Colonic mucosa (tissue), 4 donors: Measurements from ENCODE around the gene ATAD2B. TPM values are rescaled to one million over a fixed set of nuclear protein-coding genes. Genes with fewer than 3 reads are reported as not detected.

ENCODE experiments used
- DNase-seq: peaks from one replicate; pipeline ENCODE4 v3.0.0-alpha.2; 2020
- H3K27ac ChIP-seq: fragments of 200-600 bp; one replicate; pipeline ENCODE4 v1.8.0; 2021
- H3K27me3 ChIP-seq: fragments of 200-600 bp; one replicate; pipeline ENCODE4 v1.8.0; 2021
- H3K36me3 ChIP-seq: fragments of 200-600 bp; one replicate; pipeline ENCODE4 v1.8.0; 2021
- H3K4me1 ChIP-seq: fragments of 200-600 bp; one replicate; pipeline ENCODE4 v1.8.0; 2021; ENCODE audit warnings: mild to moderate bottlenecking
- H3K4me3 ChIP-seq: fragments of 200-600 bp; one replicate; pipeline ENCODE4 v1.8.0; 2021
- H3K9ac ChIP-seq, 2 donors: one replicate each; pipeline ENCODE4 v1.7.0; 2013; ENCODE audit warnings: control low read depth in 2 of 2, low read depth in 2 of 2, low read length in 2 of 2
- H3K9me3 ChIP-seq: fragments of 200-600 bp; one replicate; pipeline ENCODE4 v1.8.0; 2021
- intact Hi-C: fragments of 100-400 bp; cut with DNase I; formaldehyde crosslinking; loops from one replicate; pipeline ENCODE4 v1.14.1; 2022
- total RNA-seq, 2 donors: library from RNA; stranded (reverse); fragmentation: NEBNext Ultra II Directional in 1 of 2; extraction: Animal tissue kit (Norgen Biotek cat#: 25700) in 1 of 2; gene quantifications; one replicate each; pipeline ENCODE4 v1.2.1, GENCODE V29; 2021
- TF ChIP-seq, protein P1 (sequence below): fragments of 200-600 bp; IDR thresholded peaks from one replicate; pipeline ENCODE4 v1.8.0; 2022; ENCODE audit warnings: antibody characterized with exemption, mild to moderate bottlenecking
- donor health status: healthy.
- donor health status: DM: no; HTN: no; CAD: no.
- donor health status: DM: no; HTN: no; CAD: no.

ATAD2B gene
- total RNA-seq, 2 donors from 2014 or later, result 19.2 to 21.7 TPM

GRCh38 chr2:23827287-23827686 is 99.6 kb downstream of the ATAD2B start:
- intact Hi-C loops, result loop anchor here (10.0 kb wide), 1 partner anchor 338 kb away; no protein-coding TSS in a partner anchor
- TF ChIP-seq, protein P1, sequence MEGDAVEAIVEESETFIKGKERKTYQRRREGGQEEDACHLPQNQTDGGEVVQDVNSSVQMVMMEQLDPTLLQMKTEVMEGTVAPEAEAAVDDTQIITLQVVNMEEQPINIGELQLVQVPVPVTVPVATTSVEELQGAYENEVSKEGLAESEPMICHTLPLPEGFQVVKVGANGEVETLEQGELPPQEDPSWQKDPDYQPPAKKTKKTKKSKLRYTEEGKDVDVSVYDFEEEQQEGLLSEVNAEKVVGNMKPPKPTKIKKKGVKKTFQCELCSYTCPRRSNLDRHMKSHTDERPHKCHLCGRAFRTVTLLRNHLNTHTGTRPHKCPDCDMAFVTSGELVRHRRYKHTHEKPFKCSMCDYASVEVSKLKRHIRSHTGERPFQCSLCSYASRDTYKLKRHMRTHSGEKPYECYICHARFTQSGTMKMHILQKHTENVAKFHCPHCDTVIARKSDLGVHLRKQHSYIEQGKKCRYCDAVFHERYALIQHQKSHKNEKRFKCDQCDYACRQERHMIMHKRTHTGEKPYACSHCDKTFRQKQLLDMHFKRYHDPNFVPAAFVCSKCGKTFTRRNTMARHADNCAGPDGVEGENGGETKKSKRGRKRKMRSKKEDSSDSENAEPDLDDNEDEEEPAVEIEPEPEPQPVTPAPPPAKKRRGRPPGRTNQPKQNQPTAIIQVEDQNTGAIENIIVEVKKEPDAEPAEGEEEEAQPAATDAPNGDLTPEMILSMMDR, result no peak
- Histone ChIP-seq H3K27ac (no peak overlapping the region), H3K4me3 (no peak overlapping the region), H3K9me3 (no peaks in the 10 kb centered on the region), H3K36me3 (no peaks in the 10 kb centered on the region), H3K9ac (no peak overlapping the region), H3K27me3 (no peaks in the 10 kb centered on the region), H3K4me1 (no peaks in the 10 kb centered on the region)
- no peak for DNase-seq

DNA sequence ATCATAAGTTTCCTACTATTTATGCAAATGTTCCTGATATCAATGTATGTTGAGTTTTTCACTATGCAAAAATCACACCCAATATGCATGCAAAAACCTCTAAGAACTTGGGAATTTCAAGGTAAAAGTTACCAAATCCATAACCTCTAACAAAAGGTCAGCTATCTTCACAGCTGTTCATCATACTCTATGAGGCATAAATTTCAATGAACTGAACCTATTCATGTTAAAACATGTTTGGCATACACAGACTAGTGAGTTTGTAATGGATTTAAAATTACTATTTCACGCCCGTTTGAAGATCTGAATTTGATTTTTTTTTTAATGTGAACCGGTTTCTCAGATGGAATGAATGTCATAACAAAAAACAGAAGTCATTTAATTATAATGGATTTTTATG is 100.2 kb downstream of the ATAD2B start:
- no peak for DNase-seq
- Histone ChIP-seq H3K4me3 (no peak overlapping the region), H3K9me3 (no peaks in the 10 kb centered on the region), H3K36me3 (no peaks in the 10 kb centered on the region), H3K27me3 (no peaks in the 10 kb centered on the region), H3K27ac (no peak overlapping the region), H3K9ac (no peak overlapping the region), H3K4me1 (no peaks in the 10 kb centered on the region)
- intact Hi-C loops, result loop anchor here (10.0 kb wide), 1 partner anchor 338 kb away; no protein-coding TSS in a partner anchor
- TF ChIP-seq, protein P1, result no peak

- Histone ChIP-seq H3K36me3 (no peaks in the 10 kb centered on the region), H3K9me3 (no peaks in the 10 kb centered on the region), H3K9ac (no peak overlapping the region), H3K4me1 (no peaks in the 10 kb centered on the region), H3K4me3 (no peak overlapping the region), H3K27me3 (no peaks in the 10 kb centered on the region), H3K27ac (no peak overlapping the region)
- TF ChIP-seq, protein P1, result no peak
- no peak for DNase-seq
- intact Hi-C loops, result loop anchor here (10.0 kb wide), 1 partner anchor 339 kb away; no protein-coding TSS in a partner anchor
These were observed 100.9 kb downstream of the ATAD2B start for GRCh38 chr2:23826040-23826439.

- Histone ChIP-seq H3K9ac (no peak overlapping the region), H3K4me3 (no peak overlapping the region), H3K27ac (no peak overlapping the region), H3K27me3 (no peaks in the 10 kb centered on the region), H3K4me1 (no peaks in the 10 kb centered on the region), H3K9me3 (no peaks in the 10 kb centered on the region), H3K36me3 (no peaks in the 10 kb centered on the region)
- intact Hi-C loops, result loop anchor here (10.0 kb wide), 1 partner anchor 340 kb away; no protein-coding TSS in a partner anchor
- DNase-seq, result peak; percentile 38
- TF ChIP-seq, protein P1, result peak; percentile 63
These were observed 102.1 kb downstream of the ATAD2B start for GRCh38 chr2:23824777-23825212.

GRCh38 chr2:23823863-23824262 is 103.1 kb downstream of the ATAD2B start:
- no peaks in the 10 kb centered on the region for H3K27me3 ChIP-seq
- intact Hi-C loops, result loop anchor here (10.0 kb wide), 1 partner anchor 341 kb away; no protein-coding TSS in a partner anchor

More at GRCh38 chr2:23823863-23824262, 103.1 kb downstream of the ATAD2B start:
- Histone ChIP-seq H3K4me1 (no peaks in the 10 kb centered on the region), H3K27ac (no peak overlapping the region), H3K36me3 (no peaks in the 10 kb centered on the region), H3K9ac (no peak overlapping the region), H3K9me3 (no peaks in the 10 kb centered on the region), H3K4me3 (no peak overlapping the region)
- TF ChIP-seq, protein P1, result no peak
- no peak for DNase-seq
